Nephron progenitor cell (in vitro differentiated cells): ENCODE measurements around the gene LARP6.
"Not testable (repeated sequence)": the region's sequence is repeated elsewhere in the genome, so short reads cannot be mapped to it uniquely, and the experiment has no call there.

Experiments
- DNase-seq: peaks from one replicate; pipeline ENCODE4 v3.0.0; 2021
- H3K27ac Mint-ChIP-seq: 2 replicates; pipeline ENCODE4 v1.8.0; 2021; ENCODE audit warnings: mild to moderate bottlenecking, moderate library complexity, mixed read lengths
- H3K27me3 Mint-ChIP-seq: 2 replicates; pipeline ENCODE4 v1.8.0; 2021; ENCODE audit warnings: mild to moderate bottlenecking, low read depth, mixed read lengths; ENCODE audit not compliant: poor library complexity
- H3K36me3 Mint-ChIP-seq: 2 replicates; pipeline ENCODE4 v1.8.0; 2021; ENCODE audit warnings: low read depth, mixed read lengths
- H3K4me1 Mint-ChIP-seq: 2 replicates; pipeline ENCODE4 v1.8.0; 2021; ENCODE audit warnings: mixed read lengths
- H3K4me3 Mint-ChIP-seq: 2 replicates; pipeline ENCODE4 v1.8.0; 2021; ENCODE audit warnings: mild to moderate bottlenecking, moderate library complexity, mixed read lengths
- H3K9me3 Mint-ChIP-seq: 2 replicates; pipeline ENCODE4 v1.8.0; 2021; ENCODE audit warnings: mild to moderate bottlenecking, moderate library complexity, mixed read lengths
- CTCF ChIP-seq: fragments of 200-600 bp; sonication (generic); IDR thresholded peaks from 2 replicates; pipeline ENCODE4 v1.5.0; 2021; ENCODE audit warnings: antibody characterized with exemption

LARP6 gene

GRCh38 chr15:70873232-70874054 is 19.5 kb upstream of the LARP6 start:
- no peaks in the 10 kb centered on the region for H3K4me1 Mint-ChIP-seq
- H3K9me3 Mint-ChIP-seq: peaks cover 32% of the 10 kb centered on the region
- no peak overlapping the region for H3K27ac Mint-ChIP-seq
- H3K27me3 Mint-ChIP-seq: peaks cover 13% of the 10 kb centered on the region
- no peak overlapping the region for H3K4me3 Mint-ChIP-seq
- no peaks in the 10 kb centered on the region for H3K36me3 Mint-ChIP-seq
- no peak for TF ChIP-seq CTCF
- DNase-seq: no peak

GRCh38 chr15:70871490-70871889 is 17.5 kb upstream of the LARP6 start:
- H3K4me3 Mint-ChIP-seq, H3K36me3 Mint-ChIP-seq, H3K4me1 Mint-ChIP-seq, DNase-seq, H3K27ac Mint-ChIP-seq: not testable (repeated sequence)
- Mint-ChIP-seq H3K27me3 (peaks cover 13% of the 10 kb centered on the region), H3K9me3 (peaks cover 32% of the 10 kb centered on the region)

- H3K27ac Mint-ChIP-seq: no peak overlapping the region
- H3K4me3 Mint-ChIP-seq: no peak overlapping the region
Observed at GRCh38 chr15:70870051-70870450, 16.1 kb upstream of the LARP6 start.

GRCh38 chr15:70869346-70869745 is 15.4 kb upstream of the LARP6 start:
- Mint-ChIP-seq H3K4me1 (no peaks in the 10 kb centered on the region), H3K9me3 (peaks cover 32% of the 10 kb centered on the region), H3K36me3 (no peaks in the 10 kb centered on the region), H3K27me3 (peaks cover 15% of the 10 kb centered on the region), H3K4me3 (no peak overlapping the region), H3K27ac (no peak overlapping the region)
- DNase-seq: no peak
- TF ChIP-seq CTCF: no peak

More at GRCh38 chr15:70870051-70870450, 16.1 kb upstream of the LARP6 start:
- TF ChIP-seq CTCF: no peak
- no peak for DNase-seq
- peaks cover 32% of the 10 kb centered on the region for H3K9me3 Mint-ChIP-seq
- peaks cover 15% of the 10 kb centered on the region for H3K27me3 Mint-ChIP-seq
- no peaks in the 10 kb centered on the region for H3K36me3 Mint-ChIP-seq
- H3K4me1 Mint-ChIP-seq: no peaks in the 10 kb centered on the region

- peaks cover 26% of the 10 kb centered on the region for H3K9me3 Mint-ChIP-seq
- DNase-seq: no peak
- H3K4me3 Mint-ChIP-seq: no peak overlapping the region
- no peak for TF ChIP-seq CTCF
- peaks cover 3% of the 10 kb centered on the region for H3K27me3 Mint-ChIP-seq
- H3K27ac Mint-ChIP-seq: no peak overlapping the region
- no peaks in the 10 kb centered on the region for H3K36me3 Mint-ChIP-seq
- H3K4me1 Mint-ChIP-seq: no peaks in the 10 kb centered on the region
Observed at GRCh38 chr15:70867911-70868467, 14.0 kb upstream of the LARP6 start.

GRCh38 chr15:70866982-70867641 is 13.2 kb upstream of the LARP6 start:
- Mint-ChIP-seq H3K4me3 (no peak overlapping the region), H3K4me1 (no peaks in the 10 kb centered on the region), H3K27ac (no peak overlapping the region), H3K27me3 (peaks cover 2% of the 10 kb centered on the region), H3K9me3 (peaks cover 20% of the 10 kb centered on the region), H3K36me3 (no peaks in the 10 kb centered on the region)
- no peak for DNase-seq
- no peak for TF ChIP-seq CTCF
